ENCODE data around the gene MYEOV. TPM values are rescaled to one million over a fixed set of nuclear protein-coding genes. Genes with fewer than 3 reads are reported as not detected.

Gene MYEOV
- total RNA-seq, 1 donor from 2014 or later = 36.9 TPM

GRCh38 chr11:69309631-69310280 lies 15.8 kb downstream of the MYEOV start:
- Histone ChIP-seq H3K4me3 (ENCODE audit: low read depth, low read length) (no peak overlapping the region), H3K27me3 (ENCODE audit: control insufficient read depth, insufficient read depth, low read length) (no peaks in the 10 kb centered on the region), H3K36me3 (ENCODE audit: control insufficient read depth, insufficient read depth, low read length) (no peaks in the 10 kb centered on the region)
- TF ChIP-seq, protein P1, sequence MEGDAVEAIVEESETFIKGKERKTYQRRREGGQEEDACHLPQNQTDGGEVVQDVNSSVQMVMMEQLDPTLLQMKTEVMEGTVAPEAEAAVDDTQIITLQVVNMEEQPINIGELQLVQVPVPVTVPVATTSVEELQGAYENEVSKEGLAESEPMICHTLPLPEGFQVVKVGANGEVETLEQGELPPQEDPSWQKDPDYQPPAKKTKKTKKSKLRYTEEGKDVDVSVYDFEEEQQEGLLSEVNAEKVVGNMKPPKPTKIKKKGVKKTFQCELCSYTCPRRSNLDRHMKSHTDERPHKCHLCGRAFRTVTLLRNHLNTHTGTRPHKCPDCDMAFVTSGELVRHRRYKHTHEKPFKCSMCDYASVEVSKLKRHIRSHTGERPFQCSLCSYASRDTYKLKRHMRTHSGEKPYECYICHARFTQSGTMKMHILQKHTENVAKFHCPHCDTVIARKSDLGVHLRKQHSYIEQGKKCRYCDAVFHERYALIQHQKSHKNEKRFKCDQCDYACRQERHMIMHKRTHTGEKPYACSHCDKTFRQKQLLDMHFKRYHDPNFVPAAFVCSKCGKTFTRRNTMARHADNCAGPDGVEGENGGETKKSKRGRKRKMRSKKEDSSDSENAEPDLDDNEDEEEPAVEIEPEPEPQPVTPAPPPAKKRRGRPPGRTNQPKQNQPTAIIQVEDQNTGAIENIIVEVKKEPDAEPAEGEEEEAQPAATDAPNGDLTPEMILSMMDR (IDR thresholded peaks at IDR 0.05; ENCODE audit: insufficient read depth, low read length, poor library complexity, severe bottlenecking) = no peak
- DNase-seq (ENCODE audit: low read depth) = no peak

DNA sequence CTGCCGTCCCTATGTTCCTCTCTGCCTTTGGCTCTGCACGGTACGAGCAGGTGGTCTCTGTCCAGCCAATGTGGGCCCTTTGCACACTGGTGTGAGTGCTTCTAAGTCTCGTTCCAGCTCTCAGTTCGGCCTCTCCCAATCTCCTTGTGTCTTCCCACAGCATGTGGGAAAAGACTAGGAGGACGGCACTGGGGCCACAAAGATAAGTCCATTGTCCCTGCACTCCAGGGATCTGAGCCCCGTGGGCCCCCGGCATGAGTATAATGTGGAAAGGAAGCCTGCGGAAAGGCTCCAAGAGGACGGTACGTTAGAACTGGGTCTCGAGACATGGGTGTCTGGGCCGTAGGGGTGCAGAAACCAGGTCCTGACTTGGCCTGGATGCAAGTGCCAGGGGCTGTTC lies 16.4 kb downstream of the MYEOV start:
- no peaks in the 10 kb centered on the region for H3K36me3 ChIP-seq (ENCODE audit: control insufficient read depth, insufficient read depth, low read length)
- DNase-seq (ENCODE audit: low read depth) = no peak
- TF ChIP-seq, protein P1 (IDR thresholded peaks at IDR 0.05; ENCODE audit: insufficient read depth, low read length, poor library complexity, severe bottlenecking) = no peak
- no peak overlapping the region for H3K4me3 ChIP-seq (ENCODE audit: low read depth, low read length)
- H3K27me3 ChIP-seq (ENCODE audit: control insufficient read depth, insufficient read depth, low read length) = no peaks in the 10 kb centered on the region

- Histone ChIP-seq H3K36me3 (ENCODE audit: control insufficient read depth, insufficient read depth, low read length) (peaks cover 1% of the 10 kb centered on the region), H3K4me3 (ENCODE audit: low read depth, low read length) (no peak overlapping the region), H3K27me3 (ENCODE audit: control insufficient read depth, insufficient read depth, low read length) (no peaks in the 10 kb centered on the region)
- no peak for DNase-seq (ENCODE audit: low read depth)
- TF ChIP-seq, protein P1 (IDR thresholded peaks at IDR 0.05; ENCODE audit: insufficient read depth, low read length, poor library complexity, severe bottlenecking) = no peak
These were observed 17.2 kb downstream of the MYEOV start for GRCh38 chr11:69310934-69311766.

DNA sequence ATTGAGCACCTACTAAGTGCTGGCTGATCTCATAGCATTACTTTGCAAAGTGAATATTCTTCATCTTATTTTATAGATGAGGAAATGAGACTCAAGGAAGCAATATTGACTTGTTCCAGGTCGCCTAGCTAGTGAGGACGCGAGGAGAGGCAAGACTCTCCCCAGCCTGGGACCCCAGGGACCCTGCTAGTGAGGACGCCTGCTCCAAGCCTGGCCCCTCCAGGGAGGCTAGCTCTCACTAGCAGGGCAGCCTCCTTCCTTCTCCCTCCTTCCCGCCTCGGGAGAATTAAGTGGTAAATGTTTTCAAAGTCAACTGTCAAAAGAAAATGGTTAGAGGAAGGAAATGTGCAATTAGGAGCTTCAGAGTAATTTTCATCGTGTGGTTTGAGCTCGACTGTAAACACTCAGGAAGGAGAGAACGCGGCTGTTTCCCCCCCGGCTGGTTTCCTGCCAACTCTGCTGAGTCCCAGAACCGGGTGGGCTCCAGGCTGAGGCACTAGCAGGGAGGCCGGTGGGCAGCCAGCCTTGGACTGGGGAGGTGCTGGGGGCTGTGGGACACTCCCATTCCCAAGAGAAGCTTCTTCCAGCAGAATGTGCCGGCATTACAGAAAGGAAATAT lies 17.9 kb downstream of the MYEOV start:
- Histone ChIP-seq H3K36me3 (ENCODE audit: control insufficient read depth, insufficient read depth, low read length) (peaks cover 1% of the 10 kb centered on the region), H3K4me3 (ENCODE audit: low read depth, low read length) (no peak overlapping the region), H3K27me3 (ENCODE audit: control insufficient read depth, insufficient read depth, low read length) (no peaks in the 10 kb centered on the region)
- TF ChIP-seq, protein P1 (IDR thresholded peaks at IDR 0.05; ENCODE audit: insufficient read depth, low read length, poor library complexity, severe bottlenecking) = no peak
- no peak for DNase-seq (ENCODE audit: low read depth)

DNA sequence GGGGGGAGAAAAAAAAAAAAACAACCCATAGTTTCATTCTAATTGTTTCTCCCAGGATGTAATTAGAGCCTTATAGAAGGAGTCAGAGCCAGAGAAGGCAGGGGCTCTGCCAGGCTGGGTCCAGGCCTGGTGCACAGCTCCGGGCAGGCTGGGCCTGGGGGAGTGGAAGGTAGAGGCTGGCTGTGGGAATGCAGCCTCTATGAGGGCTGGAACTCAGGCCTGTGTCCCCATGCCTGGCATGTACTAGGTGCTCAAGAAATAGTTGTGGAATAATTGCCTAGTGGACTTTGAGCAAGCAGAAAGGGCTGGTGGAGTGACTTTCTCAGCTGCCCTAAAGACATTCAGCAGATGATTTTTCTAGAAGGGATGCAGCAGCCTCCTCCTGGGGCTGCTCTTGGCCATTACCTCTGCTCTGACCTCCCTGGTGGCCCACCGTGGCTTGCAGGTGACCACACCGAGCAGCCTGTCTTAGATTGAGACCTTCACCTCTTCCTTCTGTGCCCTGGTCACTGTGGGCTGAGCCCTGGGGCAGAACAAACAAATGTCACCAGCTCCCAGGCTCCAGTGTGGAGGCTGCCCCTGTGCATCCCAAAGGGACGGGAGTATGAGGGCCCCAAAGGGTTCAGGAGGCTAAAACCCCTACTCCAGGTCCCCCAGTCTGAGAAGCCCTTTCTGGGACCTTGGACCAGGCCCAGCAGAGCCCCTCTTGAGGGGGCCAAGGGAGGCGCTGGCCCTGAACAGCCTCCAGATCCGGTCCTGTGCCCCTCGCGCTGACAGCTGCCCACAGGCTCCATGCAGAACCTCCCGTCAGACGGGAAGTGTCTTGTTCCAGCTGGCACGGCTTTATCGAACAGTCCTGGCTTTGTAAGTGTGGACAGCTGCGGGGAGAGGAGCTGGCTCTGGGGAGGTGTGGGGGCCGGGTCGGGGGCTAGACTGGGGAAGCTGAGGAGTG lies 18.8 kb downstream of the MYEOV start:
- DNase-seq (ENCODE audit: low read depth) = no peak
- no peak overlapping the region for H3K4me3 ChIP-seq (ENCODE audit: low read depth, low read length)
- TF ChIP-seq, protein P1 (IDR thresholded peaks at IDR 0.05; ENCODE audit: insufficient read depth, low read length, poor library complexity, severe bottlenecking) = no peak
- no peaks in the 10 kb centered on the region for H3K27me3 ChIP-seq (ENCODE audit: control insufficient read depth, insufficient read depth, low read length)
- H3K36me3 ChIP-seq (ENCODE audit: control insufficient read depth, insufficient read depth, low read length) = peaks cover 1% of the 10 kb centered on the region
